OCI-LY1 (cell line): ENCODE results near the gene CARD10.

Experiments
- EZH2 ChIP-seq: fragments of 200-600 bp; sonication (generic), shearing (Covaris generic); IDR thresholded peaks from 2 replicates; pipeline ENCODE4 v1.8.0; 2017; ENCODE audit warnings: borderline replicate concordance, mixed run types, mild to moderate bottlenecking, antibody characterized with exemption, low read length, moderate library complexity, mixed read lengths
- TF ChIP-seq, protein P1 (sequence below): fragments of 200-600 bp; sonication (generic), shearing (Covaris generic); IDR thresholded peaks from 2 replicates; pipeline ENCODE4 v1.5.1; 2017; ENCODE audit warnings: mild to moderate bottlenecking, antibody characterized with exemption, low read length, moderate library complexity, mixed read lengths

DNA sequence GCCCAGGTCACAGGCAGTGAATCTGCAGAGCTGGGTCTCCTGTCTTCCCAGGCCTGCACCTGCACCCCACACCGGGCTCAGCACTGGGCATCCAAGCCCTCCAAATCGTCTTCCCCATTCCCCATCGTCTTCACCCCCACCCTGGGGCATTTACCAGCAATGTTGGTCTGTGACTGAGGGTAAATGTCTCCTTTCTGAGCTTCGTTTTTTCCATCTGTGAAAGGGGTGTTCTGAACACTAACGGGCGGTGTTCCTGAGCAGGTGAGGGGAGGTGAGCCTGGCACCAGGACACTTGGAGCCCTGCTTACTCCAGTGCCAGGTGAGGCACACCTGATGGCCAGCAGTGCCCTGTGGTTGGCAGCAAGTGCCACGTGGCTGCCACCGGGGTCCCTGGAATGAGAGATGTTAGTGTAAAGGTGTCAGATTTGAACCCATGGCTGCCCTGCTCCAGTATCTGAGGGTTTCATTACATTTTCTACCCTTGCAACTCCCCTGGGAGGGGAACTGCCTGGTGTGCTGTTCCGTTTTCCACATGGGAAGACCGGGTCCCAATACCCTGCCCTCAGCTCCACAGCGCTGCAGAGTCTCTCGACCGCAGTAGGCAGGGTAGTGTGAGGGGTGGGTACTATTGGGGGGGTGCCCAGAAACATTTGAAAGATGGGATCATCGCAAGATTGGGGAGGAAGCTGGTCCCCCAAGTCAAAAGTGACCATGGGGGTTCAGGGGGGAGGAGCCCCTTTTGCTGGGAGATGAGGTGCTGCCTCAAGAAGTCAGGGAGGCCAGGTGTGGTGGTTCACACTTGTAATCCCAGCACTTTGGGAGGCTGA is 43.0 kb upstream of the CARD10 start:
- TF ChIP-seq, protein P1, sequence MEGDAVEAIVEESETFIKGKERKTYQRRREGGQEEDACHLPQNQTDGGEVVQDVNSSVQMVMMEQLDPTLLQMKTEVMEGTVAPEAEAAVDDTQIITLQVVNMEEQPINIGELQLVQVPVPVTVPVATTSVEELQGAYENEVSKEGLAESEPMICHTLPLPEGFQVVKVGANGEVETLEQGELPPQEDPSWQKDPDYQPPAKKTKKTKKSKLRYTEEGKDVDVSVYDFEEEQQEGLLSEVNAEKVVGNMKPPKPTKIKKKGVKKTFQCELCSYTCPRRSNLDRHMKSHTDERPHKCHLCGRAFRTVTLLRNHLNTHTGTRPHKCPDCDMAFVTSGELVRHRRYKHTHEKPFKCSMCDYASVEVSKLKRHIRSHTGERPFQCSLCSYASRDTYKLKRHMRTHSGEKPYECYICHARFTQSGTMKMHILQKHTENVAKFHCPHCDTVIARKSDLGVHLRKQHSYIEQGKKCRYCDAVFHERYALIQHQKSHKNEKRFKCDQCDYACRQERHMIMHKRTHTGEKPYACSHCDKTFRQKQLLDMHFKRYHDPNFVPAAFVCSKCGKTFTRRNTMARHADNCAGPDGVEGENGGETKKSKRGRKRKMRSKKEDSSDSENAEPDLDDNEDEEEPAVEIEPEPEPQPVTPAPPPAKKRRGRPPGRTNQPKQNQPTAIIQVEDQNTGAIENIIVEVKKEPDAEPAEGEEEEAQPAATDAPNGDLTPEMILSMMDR, result no peak
- TF ChIP-seq EZH2, result no peak
